Measurements from ENCODE around the gene MRPS27.
A peak's percentile ranks its signal among the peaks of the same experiment; 100 is the strongest.
"Not testable (repeated sequence)": the region's sequence is repeated elsewhere in the genome, so short reads cannot be mapped to it uniquely, and the experiment has no call there.

MRPS27 gene

DNA sequence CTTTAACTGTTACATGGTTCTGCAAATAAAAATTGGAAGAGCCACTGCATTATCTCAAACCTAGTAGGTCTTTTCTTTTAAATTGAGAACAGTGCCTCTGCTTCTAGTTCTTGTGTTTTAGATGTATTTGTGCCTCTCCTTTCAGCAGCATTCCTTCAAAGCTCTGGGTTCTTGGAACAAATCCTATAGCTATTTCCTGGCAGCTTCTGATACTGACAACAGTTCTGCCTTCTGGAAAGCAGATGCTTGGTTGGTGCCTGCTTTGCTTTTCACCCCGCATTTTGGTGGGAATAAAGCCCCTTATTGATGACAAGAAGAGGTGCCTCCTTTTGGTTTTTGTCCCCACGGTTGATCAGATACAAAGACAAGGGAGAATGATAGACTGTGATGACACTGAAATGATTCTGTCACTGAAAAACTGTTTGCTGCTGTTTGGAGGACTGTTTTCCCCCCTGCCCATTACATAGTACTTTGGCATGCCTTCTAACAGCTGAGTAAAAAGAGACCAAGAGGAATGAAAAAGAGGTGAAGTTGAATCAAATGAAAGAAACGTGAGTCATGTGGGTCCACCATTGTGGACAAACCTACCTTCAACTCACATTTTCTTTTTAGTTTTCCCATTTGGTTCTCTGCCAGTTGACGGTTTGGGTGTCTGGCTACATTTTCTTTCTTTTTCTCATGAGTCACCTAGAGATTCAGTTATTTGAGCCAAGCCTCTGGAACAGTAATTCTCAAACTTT is 5.7 kb upstream of the MRPS27 start:
- no peak for DNase-seq (ENCODE audit: low read depth)

DNA sequence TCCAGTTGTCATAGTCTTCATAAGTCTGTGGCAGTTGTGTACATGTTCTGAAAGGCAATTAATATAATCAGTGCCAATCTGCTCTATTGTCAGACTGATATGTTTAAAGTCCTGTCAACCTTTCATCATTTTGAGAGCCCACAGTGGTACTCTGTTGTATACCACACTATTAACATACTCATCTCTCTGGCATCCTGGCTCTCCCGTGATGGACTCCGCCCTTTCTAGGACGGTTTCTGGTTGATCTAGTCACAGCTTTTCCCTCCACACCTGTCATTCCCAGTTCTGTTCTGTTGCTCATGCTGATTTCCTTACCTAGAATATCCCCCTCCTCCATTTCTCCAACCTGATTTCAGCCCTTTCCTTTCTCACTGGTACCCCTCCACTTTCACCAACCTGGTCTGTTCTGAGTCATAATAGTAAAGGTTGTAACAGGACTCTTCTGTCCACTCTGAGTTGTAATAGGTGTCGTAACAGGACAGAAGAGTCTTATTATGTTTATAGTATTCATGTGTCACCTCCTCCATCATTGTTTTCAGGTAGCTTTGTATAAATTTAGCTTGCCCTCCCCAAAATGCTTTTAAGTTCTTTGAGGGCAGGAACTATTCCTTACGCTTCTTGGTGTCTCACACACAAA is 4.3 kb upstream of the MRPS27 start:
- DNase-seq (ENCODE audit: low read depth) = no peak

GRCh38 chr5:72319435-72319975 is 535 bp downstream of the MRPS27 start:
- DNase-seq (ENCODE audit: low read depth) = not testable (repeated sequence)

GRCh38 chr5:72314571-72315172 is 5.4 kb downstream of the MRPS27 start:
- DNase-seq (ENCODE audit: low read depth) = no peak

- no peak for DNase-seq (ENCODE audit: low read depth)
These were observed 6.9 kb downstream of the MRPS27 start for GRCh38 chr5:72313141-72313540.

GRCh38 chr5:72308853-72309191 is 11.2 kb downstream of the MRPS27 start:
- no peak for DNase-seq (ENCODE audit: low read depth)

DNA sequence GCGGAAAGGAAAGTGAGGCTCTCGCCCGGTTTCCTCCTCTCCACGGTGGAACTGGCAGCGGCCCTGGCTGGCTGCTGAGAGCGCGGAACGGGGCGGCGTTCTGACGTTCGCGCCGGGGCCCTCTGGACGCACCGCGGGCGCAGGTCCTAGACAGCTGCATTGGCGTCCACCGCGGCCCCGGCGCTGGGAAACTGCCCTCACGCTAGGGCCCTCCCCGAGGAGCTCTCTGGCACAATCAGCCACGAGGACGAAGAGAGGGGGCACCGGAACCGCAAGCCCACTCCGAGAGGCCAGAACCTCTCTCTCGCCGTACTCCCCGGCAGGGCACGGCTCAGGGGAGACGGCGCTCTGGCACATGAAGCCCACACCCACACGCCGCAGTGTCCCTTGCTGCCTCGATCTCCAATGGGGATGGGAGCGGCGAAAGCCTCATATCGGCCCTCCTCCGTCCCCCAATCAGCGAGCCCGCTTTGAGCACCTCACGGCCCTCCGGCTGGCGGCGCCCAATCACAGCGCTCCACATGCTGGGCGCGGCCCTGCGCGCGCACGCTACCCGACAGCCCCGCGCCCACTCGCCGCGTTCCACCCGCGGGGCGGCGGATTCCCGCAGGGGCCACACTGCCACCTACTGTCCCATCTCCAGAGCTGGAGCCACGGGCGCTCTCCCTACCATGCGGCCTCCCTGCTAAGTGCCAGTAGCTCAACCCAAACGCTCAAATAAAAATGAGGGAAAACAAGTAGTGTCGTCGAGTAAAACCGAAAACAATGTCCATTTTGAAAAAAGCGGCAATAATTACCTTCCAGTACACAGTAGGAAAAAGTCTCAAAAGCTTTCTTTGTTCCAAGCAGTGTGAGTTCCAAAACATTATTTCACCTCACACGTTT is 11.8 kb downstream of the MRPS27 start:
- DNase-seq (ENCODE audit: low read depth) = peak; percentile 94

GRCh38 chr5:72307573-72307967 is 12.5 kb downstream of the MRPS27 start:
- DNase-seq (ENCODE audit: low read depth) = no peak

DNA sequence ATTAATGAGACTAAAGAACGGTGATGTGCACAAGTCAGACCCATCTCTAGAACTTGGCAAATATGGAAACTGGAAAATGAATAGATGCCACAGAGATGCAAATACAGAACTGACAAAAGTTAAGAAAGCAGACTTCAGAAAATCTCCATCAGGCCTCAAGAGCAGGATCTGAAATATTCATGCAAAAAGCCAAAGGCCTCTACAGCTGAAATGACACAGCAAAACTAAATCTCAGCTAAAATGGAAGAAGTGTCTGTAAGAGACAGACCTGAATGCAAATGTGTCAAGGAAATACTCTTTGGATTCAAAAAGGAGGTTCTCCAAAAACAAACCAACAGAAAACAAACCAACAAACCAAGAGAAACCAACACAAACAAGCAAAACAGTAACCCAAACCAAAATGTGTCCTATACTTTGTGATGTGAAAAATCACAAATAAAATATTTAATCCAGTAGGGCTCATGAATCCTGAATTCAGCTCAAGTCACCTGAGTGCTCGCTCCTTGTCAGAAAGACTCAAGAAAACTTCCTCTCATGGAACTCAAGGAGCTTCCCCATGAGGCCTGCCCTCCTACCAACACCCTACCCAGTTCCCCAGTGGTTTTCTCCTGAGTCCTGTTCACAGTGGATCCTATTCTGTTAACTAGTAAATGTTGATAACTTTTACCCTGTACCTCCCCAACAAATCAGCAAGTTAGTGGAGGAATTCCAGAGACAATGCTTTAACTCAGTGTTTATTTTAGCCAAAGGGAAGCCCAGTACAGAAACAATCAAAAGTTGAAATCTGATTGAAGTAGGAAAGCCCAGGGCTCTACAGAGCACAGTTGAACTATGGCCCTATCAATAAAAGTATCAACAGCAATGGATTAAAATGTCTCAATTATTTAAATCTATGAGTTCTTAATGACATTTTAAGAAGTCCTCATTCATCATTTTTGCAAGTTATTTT is 14.6 kb downstream of the MRPS27 start:
- DNase-seq (ENCODE audit: low read depth) = no peak

DNA sequence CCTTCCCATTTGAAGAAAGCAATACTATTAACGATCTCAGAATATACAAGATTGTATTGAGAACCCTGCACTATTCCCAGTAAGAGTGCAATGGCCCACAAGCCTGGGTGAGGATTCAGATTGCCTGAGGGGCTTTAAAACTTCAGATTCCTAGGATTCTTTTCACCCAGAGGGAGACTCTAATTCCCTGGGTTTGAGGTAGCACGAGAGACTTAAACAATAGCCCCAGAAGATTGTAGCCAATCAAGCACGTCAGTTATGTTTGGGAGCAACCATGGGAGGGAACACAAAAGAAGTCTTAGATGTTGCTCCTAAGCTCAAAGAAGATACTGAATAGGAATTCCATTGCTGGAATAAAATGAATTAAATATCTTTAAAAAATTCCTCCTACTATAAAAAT is 17.9 kb downstream of the MRPS27 start:
- no peak for DNase-seq (ENCODE audit: low read depth)

GRCh38 chr5:72301557-72301956 is 18.5 kb downstream of the MRPS27 start:
- DNase-seq (ENCODE audit: low read depth) = no peak

GRCh38 chr5:72300590-72301339 is 19.3 kb downstream of the MRPS27 start:
- no peak for DNase-seq (ENCODE audit: low read depth)

DNA sequence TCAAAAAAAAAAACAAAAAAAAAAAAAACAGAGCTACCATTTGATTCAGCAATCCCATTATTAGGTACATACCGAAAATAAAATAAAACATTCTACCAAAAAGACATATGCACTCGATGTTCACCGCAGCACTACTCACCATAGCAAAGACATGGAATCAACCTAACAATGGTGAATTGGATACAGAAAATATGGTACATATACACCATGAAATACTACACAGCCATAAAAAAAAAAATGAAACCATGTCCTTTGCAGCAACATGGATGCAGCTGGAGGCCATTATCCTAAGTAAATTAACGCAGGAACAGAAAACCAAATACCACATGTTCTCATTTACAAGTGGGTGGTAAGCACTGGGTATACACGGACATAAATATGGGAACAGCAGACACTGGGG is 21.3 kb downstream of the MRPS27 start:
- DNase-seq (ENCODE audit: low read depth) = no peak

DNA sequence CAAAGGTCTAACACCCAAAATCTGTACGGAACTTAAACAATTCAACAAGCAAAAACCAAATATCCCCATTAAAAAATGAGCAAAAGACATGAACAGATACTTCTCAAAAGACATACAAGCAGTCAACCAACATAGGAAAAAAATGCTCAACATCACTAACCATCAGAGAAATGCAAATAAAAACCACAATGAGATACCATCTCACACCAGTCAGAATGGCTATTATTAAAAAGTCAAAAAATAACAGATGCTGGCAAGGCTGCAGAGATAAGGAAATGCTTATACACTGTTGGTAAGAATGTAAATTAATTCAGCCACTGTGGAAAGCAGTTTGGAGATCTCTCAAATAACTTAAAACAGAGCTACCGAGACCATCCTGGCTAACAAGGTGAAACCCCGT is 21.9 kb downstream of the MRPS27 start:
- DNase-seq (ENCODE audit: low read depth) = not testable (repeated sequence)

GRCh38 chr5:72296256-72296655 is 23.8 kb downstream of the MRPS27 start:
- no peak for DNase-seq (ENCODE audit: low read depth)

- DNase-seq (ENCODE audit: low read depth) = no peak
These were observed 24.5 kb downstream of the MRPS27 start for GRCh38 chr5:72295539-72295938.

GRCh38 chr5:72294473-72294872 is 25.6 kb downstream of the MRPS27 start:
- no peak for DNase-seq (ENCODE audit: low read depth)

DNA sequence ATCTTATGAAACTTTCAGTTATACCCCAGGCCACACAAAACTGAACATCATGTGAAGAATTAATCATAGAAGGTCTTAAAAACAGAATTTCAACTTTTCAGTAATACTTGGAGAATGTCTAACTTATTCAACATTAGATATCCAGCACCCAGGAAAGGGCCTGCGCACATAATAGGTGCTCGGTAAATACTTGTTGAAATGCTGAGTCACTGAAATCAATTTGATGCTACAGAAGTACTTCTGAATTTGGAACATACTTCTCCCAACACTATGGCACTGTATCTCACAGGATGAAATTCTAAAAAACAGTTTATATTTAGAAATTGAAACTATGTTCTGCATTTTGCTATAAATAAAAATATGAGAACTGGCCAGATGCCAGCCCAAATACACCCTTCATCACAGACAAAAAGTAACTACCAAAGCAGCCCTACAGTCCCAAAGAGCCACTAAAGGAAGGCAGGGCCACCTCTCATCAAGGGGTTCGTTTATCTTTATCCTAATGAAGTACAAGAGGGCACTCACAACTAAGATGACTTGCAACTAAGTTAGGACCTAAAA is 26.5 kb downstream of the MRPS27 start:
- no peak for DNase-seq (ENCODE audit: low read depth)

- no peak for DNase-seq (ENCODE audit: low read depth)
These were observed 27.6 kb downstream of the MRPS27 start for GRCh38 chr5:72292411-72292810.

DNA sequence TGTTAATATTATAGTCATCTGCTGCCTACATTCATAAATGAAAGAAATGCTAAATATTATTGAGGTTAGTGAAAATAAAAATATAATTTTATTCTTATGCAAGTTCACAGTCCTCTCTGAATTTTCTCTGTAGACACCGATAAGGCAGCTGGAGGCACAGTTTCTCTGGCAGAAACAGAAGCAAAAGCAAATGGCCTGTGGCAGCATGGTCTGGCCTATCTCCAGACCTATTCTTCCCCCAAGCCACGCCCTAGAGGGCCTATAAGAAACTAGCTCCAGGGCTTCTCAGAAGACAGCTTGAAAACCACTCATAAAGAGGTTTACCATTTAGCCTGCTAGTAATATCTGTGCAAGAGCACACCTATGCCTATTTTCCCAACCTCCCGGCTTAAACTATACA is 28.4 kb downstream of the MRPS27 start:
- DNase-seq (ENCODE audit: low read depth) = no peak

Data from activated T-cell treated with anti-CD3 and anti-CD28 coated beads for 24 hours (primary cell).